Neural cell (in vitro differentiated cells): ENCODE measurements around the gene LRRC14B. TPM values are rescaled to one million over a fixed set of nuclear protein-coding genes. Genes with fewer than 3 reads are reported as not detected.

Experiments used
- H2AFZ ChIP-seq: fragments of 200-600, 300-800 bp; sonication (generic), shearing (Covaris generic); 2 replicates; pipeline ENCODE4 v1.6.0; 2014; ENCODE audit warnings: low read depth, mild to moderate bottlenecking, antibody characterized with exemption, low read length, moderate library complexity
- H3F3A ChIP-seq: fragments of 200-600 bp; shearing (Covaris generic); 2 replicates; pipeline ENCODE4 v1.6.1; 2016; ENCODE audit warnings: mild to moderate bottlenecking, moderate library complexity, mixed read lengths, antibody characterized with exemption, low read length; ENCODE audit not compliant: insufficient read depth, poor library complexity, severe bottlenecking
- H3K27ac ChIP-seq: fragments of 200-600, 300-800 bp; sonication (generic), shearing (Covaris generic); 2 replicates; pipeline ENCODE4 v1.5.1; 2014; ENCODE audit warnings: mild to moderate bottlenecking, low read length, moderate library complexity
- H3K27me3 ChIP-seq: fragments of 300-800, 200-600 bp; sonication (generic), shearing (Covaris generic); 2 replicates; pipeline ENCODE4 v1.6.0; 2014; ENCODE audit warnings: mild to moderate bottlenecking, low read depth, low read length, moderate library complexity; ENCODE audit not compliant: insufficient read depth
- H3K36me3 ChIP-seq: fragments of 300-800, 200-600 bp; sonication (generic), shearing (Covaris generic); 2 replicates; pipeline ENCODE4 v1.5.1; 2014; ENCODE audit warnings: mild to moderate bottlenecking, antibody characterized with exemption, low read length, moderate library complexity; ENCODE audit not compliant: insufficient read depth
- H3K4me2 ChIP-seq: fragments of 300-800, 200-600 bp; sonication (generic), shearing (Covaris generic); 2 replicates; pipeline ENCODE4 v1.6.0; 2014; ENCODE audit warnings: mild to moderate bottlenecking, low read length
- H3K4me3 ChIP-seq: fragments of 300-800, 200-600 bp; sonication (generic), shearing (Covaris generic); 2 replicates; pipeline ENCODE4 v1.5.1; 2014; ENCODE audit warnings: mild to moderate bottlenecking, low read length, moderate library complexity
- H3K79me2 ChIP-seq: fragments of 200-600 bp; shearing (Covaris generic); replicated peaks from 2 replicates; pipeline ENCODE4 v1.6.0; 2014; ENCODE audit warnings: mild to moderate bottlenecking, low read length, moderate library complexity; ENCODE audit not compliant: insufficient read depth
- H3K9ac ChIP-seq: fragments of 300-800, 200-600 bp; sonication (generic), shearing (Covaris generic); 2 replicates; pipeline ENCODE4 v1.6.1; 2016; ENCODE audit warnings: mild to moderate bottlenecking, low read length, mixed read lengths
- H3K9me2 ChIP-seq: fragments of 200-600 bp; shearing (Covaris generic); 2 replicates; pipeline ENCODE4 v1.6.1; 2016; ENCODE audit warnings: mild to moderate bottlenecking, low read length, mixed read lengths; ENCODE audit not compliant: insufficient read depth
- H3K9me3 ChIP-seq: fragments of 200-600, 300-800 bp; sonication (generic), shearing (Covaris generic); 2 replicates; pipeline ENCODE4 v1.6.1; 2016; ENCODE audit warnings: mild to moderate bottlenecking, mixed run types, low read length, moderate library complexity, mixed read lengths
- H4K20me1 ChIP-seq: fragments of 200-600 bp; shearing (Covaris generic); 2 replicates; pipeline ENCODE4 v1.6.1; 2016; ENCODE audit warnings: mild to moderate bottlenecking, mixed run types; ENCODE audit not compliant: insufficient read depth
- EP300 ChIP-seq: fragments of 450-650 bp; conservative IDR thresholded peaks from 2 replicates; pipeline ENCODE4 v1.6.1; 2014; ENCODE audit warnings: antibody characterized with exemption, mild to moderate bottlenecking, moderate library complexity; ENCODE audit not compliant: poor library complexity, severe bottlenecking
- EZH2 ChIP-seq: fragments of 200-600, 300-800 bp; shearing (Covaris generic), sonication (generic); IDR thresholded peaks from 2 replicates; pipeline ENCODE4 v1.6.1; 2014; ENCODE audit warnings: antibody characterized with exemption, low read length, borderline replicate concordance, mild to moderate bottlenecking; ENCODE audit not compliant: insufficient read depth, poor library complexity, severe bottlenecking
- MXI1 ChIP-seq: fragments of 450-650 bp; conservative IDR thresholded peaks from 2 replicates; pipeline ENCODE4 v1.6.1; 2014; ENCODE audit warnings: antibody characterized with exemption, mild to moderate bottlenecking; ENCODE audit not compliant: poor library complexity, severe bottlenecking
- POLR2AphosphoS5 ChIP-seq: IDR thresholded peaks from 2 replicates; pipeline ENCODE4 v1.6.1; 2012
- RAD21 ChIP-seq: fragments of 450-650 bp; conservative IDR thresholded peaks from 2 replicates; pipeline ENCODE4 v1.6.1; 2014; ENCODE audit warnings: antibody characterized with exemption, mild to moderate bottlenecking, moderate library complexity
- SMC3 ChIP-seq: fragments of 450-650 bp; conservative IDR thresholded peaks from 2 replicates; pipeline ENCODE4 v1.6.1; 2014; ENCODE audit warnings: antibody characterized with exemption, mild to moderate bottlenecking, moderate library complexity; ENCODE audit not compliant: poor library complexity
- TAF1 ChIP-seq: IDR thresholded peaks from 2 replicates; pipeline ENCODE4 v1.6.1; 2012; ENCODE audit warnings: low read depth
- polyA plus RNA-seq: library from polyadenylated mRNA; depleted of rRNA; stranded (reverse); fragments of >200 nt; gene quantifications from 2 replicates; pipeline ENCODE4 v1.2.3, GENCODE V29; 2014
- TF ChIP-seq, protein P1 (sequence below): fragments of 450-650 bp; IDR thresholded peaks from 2 replicates; pipeline ENCODE4 v1.5.1; 2014; ENCODE audit warnings: antibody characterized with exemption, mild to moderate bottlenecking, moderate library complexity; ENCODE audit not compliant: poor library complexity, severe bottlenecking
- TF ChIP-seq, protein P2 (sequence below): IDR thresholded peaks from 2 replicates; pipeline ENCODE4 v1.6.1; 2012; ENCODE audit warnings: borderline replicate concordance

Gene LRRC14B
- polyA plus RNA-seq, 1 donor from 2014 or later = not detected

DNA sequence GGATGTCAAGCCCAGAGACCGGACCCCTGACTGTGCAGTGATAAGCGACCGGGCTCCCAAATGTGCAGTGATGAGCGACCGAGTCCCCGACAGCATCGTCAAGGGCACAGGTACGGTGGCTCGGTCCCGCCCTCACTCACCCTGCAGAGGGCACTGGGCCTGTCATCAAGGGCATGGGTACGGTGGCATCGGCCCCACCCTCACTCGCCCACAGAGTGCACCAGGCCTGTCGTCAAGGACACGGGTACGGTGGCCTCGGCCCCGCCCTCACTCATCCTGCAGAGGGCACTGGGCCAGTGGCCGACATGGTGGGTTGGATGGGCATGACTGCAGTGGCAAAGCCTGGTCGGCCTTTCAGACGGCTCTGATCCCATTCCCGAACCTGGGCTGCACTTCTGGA is 9.7 kb upstream of the LRRC14B start:
- no peaks in the 10 kb centered on the region for H3K27me3 ChIP-seq
- H3K4me3 ChIP-seq = no peak overlapping the region
- no peaks in the 10 kb centered on the region for H3K36me3 ChIP-seq
- H2AFZ ChIP-seq = no peak overlapping the region
- H3K9ac ChIP-seq = no peak overlapping the region
- no peaks in the 10 kb centered on the region for H4K20me1 ChIP-seq
- no peaks in the 10 kb centered on the region for H3K79me2 ChIP-seq
- no peak overlapping the region for H3K4me2 ChIP-seq
- no peaks in the 10 kb centered on the region for H3F3A ChIP-seq
- H3K27ac ChIP-seq = no peak overlapping the region
- no peaks in the 10 kb centered on the region for H3K9me3 ChIP-seq
- H3K9me2 ChIP-seq = no peaks in the 10 kb centered on the region
- TF ChIP-seq RAD21 (no peak), EP300 (no peak), MXI1 (no peak), SMC3 (no peak), POLR2AphosphoS5 (no peak), EZH2 (no peak), TAF1 (no peak)
- TF ChIP-seq, protein P1, sequence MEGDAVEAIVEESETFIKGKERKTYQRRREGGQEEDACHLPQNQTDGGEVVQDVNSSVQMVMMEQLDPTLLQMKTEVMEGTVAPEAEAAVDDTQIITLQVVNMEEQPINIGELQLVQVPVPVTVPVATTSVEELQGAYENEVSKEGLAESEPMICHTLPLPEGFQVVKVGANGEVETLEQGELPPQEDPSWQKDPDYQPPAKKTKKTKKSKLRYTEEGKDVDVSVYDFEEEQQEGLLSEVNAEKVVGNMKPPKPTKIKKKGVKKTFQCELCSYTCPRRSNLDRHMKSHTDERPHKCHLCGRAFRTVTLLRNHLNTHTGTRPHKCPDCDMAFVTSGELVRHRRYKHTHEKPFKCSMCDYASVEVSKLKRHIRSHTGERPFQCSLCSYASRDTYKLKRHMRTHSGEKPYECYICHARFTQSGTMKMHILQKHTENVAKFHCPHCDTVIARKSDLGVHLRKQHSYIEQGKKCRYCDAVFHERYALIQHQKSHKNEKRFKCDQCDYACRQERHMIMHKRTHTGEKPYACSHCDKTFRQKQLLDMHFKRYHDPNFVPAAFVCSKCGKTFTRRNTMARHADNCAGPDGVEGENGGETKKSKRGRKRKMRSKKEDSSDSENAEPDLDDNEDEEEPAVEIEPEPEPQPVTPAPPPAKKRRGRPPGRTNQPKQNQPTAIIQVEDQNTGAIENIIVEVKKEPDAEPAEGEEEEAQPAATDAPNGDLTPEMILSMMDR = no peak
- TF ChIP-seq, protein P2, sequence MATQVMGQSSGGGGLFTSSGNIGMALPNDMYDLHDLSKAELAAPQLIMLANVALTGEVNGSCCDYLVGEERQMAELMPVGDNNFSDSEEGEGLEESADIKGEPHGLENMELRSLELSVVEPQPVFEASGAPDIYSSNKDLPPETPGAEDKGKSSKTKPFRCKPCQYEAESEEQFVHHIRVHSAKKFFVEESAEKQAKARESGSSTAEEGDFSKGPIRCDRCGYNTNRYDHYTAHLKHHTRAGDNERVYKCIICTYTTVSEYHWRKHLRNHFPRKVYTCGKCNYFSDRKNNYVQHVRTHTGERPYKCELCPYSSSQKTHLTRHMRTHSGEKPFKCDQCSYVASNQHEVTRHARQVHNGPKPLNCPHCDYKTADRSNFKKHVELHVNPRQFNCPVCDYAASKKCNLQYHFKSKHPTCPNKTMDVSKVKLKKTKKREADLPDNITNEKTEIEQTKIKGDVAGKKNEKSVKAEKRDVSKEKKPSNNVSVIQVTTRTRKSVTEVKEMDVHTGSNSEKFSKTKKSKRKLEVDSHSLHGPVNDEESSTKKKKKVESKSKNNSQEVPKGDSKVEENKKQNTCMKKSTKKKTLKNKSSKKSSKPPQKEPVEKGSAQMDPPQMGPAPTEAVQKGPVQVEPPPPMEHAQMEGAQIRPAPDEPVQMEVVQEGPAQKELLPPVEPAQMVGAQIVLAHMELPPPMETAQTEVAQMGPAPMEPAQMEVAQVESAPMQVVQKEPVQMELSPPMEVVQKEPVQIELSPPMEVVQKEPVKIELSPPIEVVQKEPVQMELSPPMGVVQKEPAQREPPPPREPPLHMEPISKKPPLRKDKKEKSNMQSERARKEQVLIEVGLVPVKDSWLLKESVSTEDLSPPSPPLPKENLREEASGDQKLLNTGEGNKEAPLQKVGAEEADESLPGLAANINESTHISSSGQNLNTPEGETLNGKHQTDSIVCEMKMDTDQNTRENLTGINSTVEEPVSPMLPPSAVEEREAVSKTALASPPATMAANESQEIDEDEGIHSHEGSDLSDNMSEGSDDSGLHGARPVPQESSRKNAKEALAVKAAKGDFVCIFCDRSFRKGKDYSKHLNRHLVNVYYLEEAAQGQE = no peak

DNA sequence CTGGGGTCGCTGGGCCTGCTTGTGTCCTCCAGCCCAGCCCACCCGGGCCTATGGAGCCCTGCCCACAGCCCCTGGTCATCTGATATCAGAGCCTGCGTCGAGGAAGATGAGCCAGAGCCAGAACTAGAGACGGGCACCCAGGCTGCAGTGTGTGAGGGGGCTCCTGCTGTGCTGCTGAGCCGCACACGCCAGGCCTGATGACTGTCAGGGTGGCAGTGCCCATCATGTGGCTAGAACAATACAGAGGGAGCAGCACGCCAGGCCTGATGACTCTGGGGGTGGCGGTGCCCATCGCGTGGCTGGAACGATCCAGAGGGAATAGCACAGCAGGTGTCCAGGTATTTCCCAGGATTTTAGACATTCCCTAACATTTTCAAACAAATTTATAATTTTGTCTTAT is 9.2 kb upstream of the LRRC14B start:
- no peaks in the 10 kb centered on the region for H3K27me3 ChIP-seq
- H3K9me2 ChIP-seq = no peaks in the 10 kb centered on the region
- no peaks in the 10 kb centered on the region for H3K79me2 ChIP-seq
- H3K4me3 ChIP-seq = no peak overlapping the region
- no peak overlapping the region for H3K9ac ChIP-seq
- no peaks in the 10 kb centered on the region for H3F3A ChIP-seq
- no peaks in the 10 kb centered on the region for H4K20me1 ChIP-seq
- no peaks in the 10 kb centered on the region for H3K9me3 ChIP-seq
- no peak overlapping the region for H3K27ac ChIP-seq
- TF ChIP-seq MXI1 = no peak
- no peak overlapping the region for H2AFZ ChIP-seq
- no peaks in the 10 kb centered on the region for H3K36me3 ChIP-seq
- no peak overlapping the region for H3K4me2 ChIP-seq

DNA sequence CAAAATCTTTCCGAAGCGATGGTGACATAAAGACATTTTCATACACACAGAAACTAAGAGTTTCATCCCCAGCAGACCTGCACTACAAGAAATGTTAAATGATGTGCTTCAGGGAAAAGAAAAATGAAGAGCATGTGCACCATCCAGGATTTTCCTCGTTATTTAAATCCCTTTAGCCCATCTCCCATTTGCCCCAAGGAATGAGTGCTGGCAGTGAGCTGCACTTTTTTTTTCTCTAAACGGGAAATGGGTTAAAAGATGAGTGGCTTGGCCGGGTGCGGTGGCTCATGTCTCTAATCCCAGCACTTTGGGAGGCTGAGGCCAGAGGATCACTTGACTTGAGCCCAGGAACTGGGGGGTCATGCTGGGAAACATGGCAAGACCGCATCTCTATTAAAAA is 6.8 kb upstream of the LRRC14B start:
- Histone ChIP-seq H3K9ac (no peak overlapping the region), H3K9me2 (no peaks in the 10 kb centered on the region), H3F3A (no peaks in the 10 kb centered on the region), H3K36me3 (no peaks in the 10 kb centered on the region), H3K27ac (no peak overlapping the region), H3K9me3 (no peaks in the 10 kb centered on the region), H3K27me3 (no peaks in the 10 kb centered on the region), H3K4me2 (no peak overlapping the region), H3K4me3 (no peak overlapping the region), H4K20me1 (no peaks in the 10 kb centered on the region), H2AFZ (no peak overlapping the region), H3K79me2 (no peaks in the 10 kb centered on the region)
- TF ChIP-seq SMC3 (no peak), POLR2AphosphoS5 (no peak), RAD21 (no peak), EP300 (no peak), TAF1 (no peak), EZH2 (no peak), MXI1 (no peak)
- TF ChIP-seq, protein P2 = no peak
- TF ChIP-seq, protein P1 = no peak
